Transverse colon (tissue), 3 donors: ENCODE measurements around the gene ATG9A.

ENCODE experiments used
- CTCF ChIP-seq, 5 experiments: fragments of 200-600 bp in 3 of 5; fragments of 450-650 bp in 2 of 5; sonication (generic) in 3 of 5; IDR thresholded peaks; 1 replicate in 2 of 5; 2 replicates in 3 of 5; pipeline ENCODE4 v1.5.1; 2016 to 2017; ENCODE audit warnings: antibody characterized with exemption in 5 of 5, inconsistent platforms in 3 of 5, mild to moderate bottlenecking in 2 of 5, moderate library complexity in 1 of 5
- POLR2A ChIP-seq: fragments of 450-650 bp; IDR thresholded peaks from one replicate; pipeline ENCODE4 v1.6.1; 2016; ENCODE audit warnings: antibody characterized with exemption, mild to moderate bottlenecking, moderate library complexity

GRCh38 chr2:219209236-219210195 lies 19.9 kb downstream of the ATG9A start:
- TF ChIP-seq CTCF (IDR thresholded peaks at IDR 0.05) (no peak), POLR2A (no peak)
